K562 (cell line): ENCODE results near the gene ZNRF1. TPM values are rescaled to one million over a fixed set of nuclear protein-coding genes. Genes with fewer than 3 reads are reported as not detected.

Experiments
- ATAC-seq: fragments of 200-7000 bp; cut with Tn5 transposase; 3 replicates; pipeline ENCODE4 v1.9.1; 2020; ENCODE audit warnings: moderate library complexity
- BruUV-seq: library from RNA; stranded (reverse); fragments of 400-500 nt; replicated peaks from 2 replicates; lab custom pipeline; 2021; lab: Mats Ljungman, UMichigan
- CTCF ChIA-PET: fragments of 300-600 bp; formaldehyde crosslinking; extraction: SDS; loops from one replicate; lab custom pipeline; 2021; ENCODE audit warnings: low intra/inter-chr PET ratio; lab: Yijun Ruan, JAX
- POLR2A ChIA-PET: fragments of 300-600, 350-650 bp; sonication (Branson Sonifier 250); formaldehyde crosslinking; extraction: SDS; loops from one replicate; lab custom pipeline; 2021; ENCODE audit warnings: antibody characterized with exemption, inconsistent platforms; lab: Yijun Ruan, JAX
- DNase-seq, 4 experiments: peaks; one replicate each; pipeline versions ENCODE4 v3.0.0 to v3.0.0-alpha.2; 2011 to 2018; ENCODE audit warnings: low spot score in 3 of 4, mixed read lengths in 3 of 4; ENCODE audit errors: extremely low read depth in 1 of 4
- FAIRE-seq: peaks from 2 replicates; lab custom pipeline; 2011; peaks lifted over from hg19 to GRCh38; lab: Jason Lieb, UNC
- H2AFZ ChIP-seq: 2 replicates; pipeline ENCODE4 v1.6.0; 2011; ENCODE audit warnings: low read depth, low read length, control low read depth, inconsistent platforms
- H3K27ac ChIP-seq: fragments of 200-600 bp; 3 replicates; pipeline ENCODE4 v1.8.0; 2011; ENCODE audit warnings: low read depth, mild to moderate bottlenecking, control low read depth, inconsistent platforms, low read length, moderate library complexity, mixed read lengths; ENCODE audit errors: extremely low read depth
- H3K27me3 ChIP-seq, 2 experiments: fragments of 300-600 bp in 1 of 2; 2 replicates in 1 of 2; 3 replicates in 1 of 2; pipeline versions ENCODE4 v1.6.0 to v1.8.0; 2011; ENCODE audit warnings: inconsistent platforms in 2 of 2, low read length in 2 of 2, mild to moderate bottlenecking in 1 of 2, mixed read lengths in 1 of 2, moderate library complexity in 1 of 2; ENCODE audit not compliant: control insufficient read depth in 2 of 2, insufficient read depth in 2 of 2
- H3K36me3 ChIP-seq: fragments of 300-600 bp; 3 replicates; pipeline ENCODE4 v1.8.0; 2011; ENCODE audit warnings: mild to moderate bottlenecking, low read length, inconsistent platforms; ENCODE audit not compliant: control insufficient read depth, insufficient read depth
- H3K4me1 ChIP-seq, 2 experiments: fragments of 200-600 bp in 1 of 2; replicated peaks in 1 of 2; 2 replicates in 1 of 2; 3 replicates in 1 of 2; pipeline versions ENCODE4 v1.5.1 to v1.8.0; 2011; ENCODE audit warnings: inconsistent platforms in 2 of 2, low read length in 2 of 2, mild to moderate bottlenecking in 1 of 2, mixed read lengths in 1 of 2, moderate library complexity in 1 of 2; ENCODE audit not compliant: control insufficient read depth in 2 of 2, insufficient read depth in 2 of 2
- H3K4me2 ChIP-seq: 2 replicates; pipeline ENCODE4 v1.6.1; 2011; ENCODE audit warnings: low read length, control low read depth, inconsistent platforms, mixed read lengths; ENCODE audit not compliant: insufficient read depth
- H3K4me3 ChIP-seq: fragments of 200-600 bp; sonication (generic), shearing (Covaris generic); 2 replicates; pipeline ENCODE4 v1.5.1; 2016; ENCODE audit warnings: control low read depth, inconsistent platforms
- H3K79me2 ChIP-seq: fragments of 200-600 bp; 3 replicates; pipeline ENCODE4 v1.8.0; 2011; ENCODE audit warnings: low read length, inconsistent platforms; ENCODE audit not compliant: control insufficient read depth, insufficient read depth
- H3K9ac ChIP-seq, 2 experiments: 2 replicates each; pipeline versions ENCODE4 v1.6.0 to v1.6.1; 2011; ENCODE audit warnings: low read depth in 2 of 2, low read length in 2 of 2, control low read depth in 1 of 2, inconsistent platforms in 1 of 2, mild to moderate bottlenecking in 1 of 2, mixed read lengths in 1 of 2; ENCODE audit not compliant: insufficient read depth in 1 of 2
- H3K9me1 ChIP-seq: one replicate; pipeline ENCODE4 v1.6.0; 2011; ENCODE audit warnings: inconsistent platforms, mild to moderate bottlenecking, low read length, moderate library complexity; ENCODE audit not compliant: control insufficient read depth, insufficient read depth
- H3K9me3 ChIP-seq: replicated peaks from 2 replicates; pipeline ENCODE4 v1.5.1; 2011; ENCODE audit warnings: low read depth, low read length, inconsistent platforms; ENCODE audit not compliant: control insufficient read depth, insufficient read depth
- H4K20me1 ChIP-seq: replicated peaks from 2 replicates; pipeline ENCODE4 v1.6.1; 2011; ENCODE audit warnings: low read length, inconsistent platforms, mixed read lengths; ENCODE audit not compliant: control insufficient read depth, insufficient read depth
- ARNT ChIP-seq, 2 experiments: fragments of 450-650 bp; IDR thresholded peaks; 2 replicates each; pipeline ENCODE4 v1.6.1; 2016; ENCODE audit warnings: mild to moderate bottlenecking in 1 of 2
- C11orf30 ChIP-seq: fragments of 450-650 bp; IDR thresholded peaks from 2 replicates; pipeline ENCODE4 v1.6.1; 2016; ENCODE audit warnings: low read depth, mild to moderate bottlenecking
- CBX3 ChIP-seq, 2 experiments: IDR thresholded peaks; 1 replicate in 1 of 2; 2 replicates in 1 of 2; pipeline ENCODE4 v1.6.1; 2012; ENCODE audit warnings: inconsistent platforms in 2 of 2, low read length in 2 of 2, borderline replicate concordance in 1 of 2, control low read depth in 1 of 2
- CTBP1 ChIP-seq: fragments of 450-650 bp; IDR thresholded peaks from 2 replicates; pipeline ENCODE4 v1.6.1; 2016; ENCODE audit warnings: borderline replicate concordance
- MYC ChIP-seq, 2 experiments: fragments of 250-450 bp in 1 of 2; sonication (Bioruptor Pico) in 1 of 2; IDR thresholded peaks; 2 replicates each; pipeline versions ENCODE4 v1.5.1 to v1.6.1; 2012 to 2021; ENCODE audit warnings: low read depth in 2 of 2, borderline replicate concordance in 1 of 2, improper control_type of control experiment in 1 of 2, low read length in 1 of 2, mild to moderate bottlenecking in 1 of 2, moderate library complexity in 1 of 2
- TRIM24 ChIP-seq, 2 experiments: fragments of 450-650 bp; IDR thresholded peaks; 2 replicates each; pipeline ENCODE4 v1.6.1; 2016
- TRIM28 ChIP-seq: fragments of 450-650 bp; IDR thresholded peaks from 2 replicates; pipeline ENCODE4 v1.6.1; 2017
- ZFP1 ChIP-seq: fragments of 450-650 bp; formaldehyde crosslinking; IDR thresholded peaks from 2 replicates; pipeline ENCODE4 v1.4.0; 2020; ENCODE audit warnings: mild to moderate bottlenecking, mixed read lengths
- ZNF3 ChIP-seq: fragments of 250-450 bp; sonication (Bioruptor Pico); IDR thresholded peaks from 2 replicates; pipeline ENCODE4 v1.5.0; 2021; ENCODE audit warnings: mild to moderate bottlenecking, moderate library complexity
- ZNF316 ChIP-seq: fragments of 450-650 bp; IDR thresholded peaks from 2 replicates; pipeline ENCODE4 v1.6.1; 2016
- WGBS: fragments of 100-300 bp; shearing (Covaris generic); methylation state at CpG from one replicate; pipeline ENCODE4 v1.1.6; 2016; ENCODE audit warnings: low coverage, mixed read lengths; ENCODE audit not compliant: insufficient coverage; ENCODE audit errors: missing lambda C conversion rate; 5-methylcytosine and 5-hydroxymethylcytosine counted together
- in situ Hi-C: fragments of 300-500 bp; cut with MboI; formaldehyde crosslinking; loops from 4 replicates; pipeline ENCODE4 v1.15.0; 2018; ENCODE audit warnings: inconsistent platforms, mixed read lengths
- intact Hi-C: fragments of 100-400 bp; cut with micrococcal nuclease; formaldehyde crosslinking; loops from 2 replicates; pipeline ENCODE4 v1.14.2; 2022
- polyA plus RNA-seq, 8 experiments: library from polyadenylated mRNA; depleted of rRNA in 4 of 8; stranded (reverse) in 5 of 8; unstranded in 3 of 8; fragments of >200 nt; fragmentation: Nextera tagmentation in 2 of 8; fragmentation: Illumina TruSeq in 1 of 8; extraction: Ambion mirVana in 2 of 8; extraction: Trizol in 1 of 8; gene quantifications; 2 replicates each; pipeline versions ENCODE4 v1.2.1 to v1.2.3, GENCODE V29; 2011 to 2014; ENCODE audit warnings: inconsistent platforms in 1 of 8, missing spikeins in 1 of 8
- total RNA-seq, 7 experiments: library from RNA; depleted of rRNA in 6 of 7; stranded (reverse); fragments of >200 nt in 6 of 7; fragmentation: Illumina TruSeq in 2 of 7; extraction: Trizol in 2 of 7; gene quantifications; 2 replicates each; pipeline versions ENCODE4 v1.2.1 to v1.2.3, GENCODE V29; 2011 to 2021; ENCODE audit warnings: low replicate concordance in 1 of 7
- TF ChIP-seq, protein P1 (sequence below): fragments of 450-650 bp; IDR thresholded peaks from 2 replicates; pipeline ENCODE4 v1.6.1; 2018; ENCODE audit warnings: mild to moderate bottlenecking, low read depth; ENCODE audit not compliant: partially characterized antibody
- TF ChIP-seq, protein P2 (sequence below): fragments of 450-650 bp; IDR thresholded peaks from one replicate; pipeline ENCODE4 v1.6.1; 2018; ENCODE audit warnings: mild to moderate bottlenecking, moderate library complexity; ENCODE audit not compliant: partially characterized antibody

The ZNRF1 gene
- total and polyA plus RNA-seq, 9 of the 15 experiments (the other 6 are each of a cell fraction or from before 2014, with no cell fraction given) = 9.5 to 37.7 (median 20.0) TPM

DNA sequence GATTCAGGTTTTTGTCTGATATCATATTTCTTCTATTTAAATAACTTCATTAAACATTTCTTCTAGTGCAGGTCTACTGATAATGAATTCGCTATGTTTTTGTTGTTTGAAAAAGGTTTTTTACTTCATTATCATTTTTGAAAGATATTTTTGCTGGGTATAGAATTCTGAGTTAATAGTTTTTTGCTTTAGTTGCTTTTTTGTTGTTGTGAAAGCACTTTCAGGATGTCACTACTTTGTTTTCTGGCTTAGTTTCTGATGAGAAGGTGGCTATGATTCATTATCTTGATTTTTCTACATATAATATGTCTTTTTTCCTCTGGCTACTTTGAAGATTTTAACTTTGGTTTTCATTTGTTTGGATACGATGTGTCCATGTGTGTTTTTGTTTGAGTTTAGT is 153.0 kb downstream of the ZNRF1 start:
- FAIRE-seq = no peak
- WGBS = 18% methylated on average over 2 of the region's 2 CpGs

More for the DNA sequence above, 153.0 kb downstream of the ZNRF1 start:
- H3K4me1 ChIP-seq = peaks cover 0 to 14% of the 10 kb centered on the region in 2 experiments; a peak in 2 of 5 replicates
- DNase-seq (no peak), ATAC-seq (no peak)
- peaks cover 7% of the 10 kb centered on the region for H3K9me3 ChIP-seq
- no peak overlapping the region for H3K4me3 ChIP-seq
- H4K20me1 ChIP-seq = no peaks in the 10 kb centered on the region
- no peaks in the 10 kb centered on the region for H3K27me3 ChIP-seq
- H2AFZ ChIP-seq = no peak overlapping the region
- in situ Hi-C loops = no loop called here
- no TSS peak for BruUV-seq
- peaks cover 39% of the 10 kb centered on the region for H3K79me2 ChIP-seq
- no peaks in the 10 kb centered on the region for H3K9me1 ChIP-seq
- H3K4me2 ChIP-seq = no peak overlapping the region
- intact Hi-C loops = no loop called here
- ChIA-PET CTCF (no interaction called here), POLR2A (no interaction called here)
- H3K27ac ChIP-seq = no peak overlapping the region
- H3K9ac ChIP-seq = no peak overlapping the region
- H3K36me3 ChIP-seq = peaks cover 28% of the 10 kb centered on the region
- TF ChIP-seq CBX3 (IDR thresholded peaks at IDR 0.05; ENCODE audit: borderline replicate concordance in 1 of 2, low read length in 2 of 2) (peak in 1 of 2 experiments; percentile 25; a peak in 1 of 3 replicates), ARNT (IDR thresholded peaks at IDR 0.05) (0 out of 4 replicates have a peak, but pooled peaks of 1 of the 2 experiments have one; percentile 44), TRIM28 (0 out of 2 replicates have a peak, but pooled peaks have one; percentile 66), ZFP1 (CRISPR knock-in tag) (peak; percentile 88), ZNF316 (peak; percentile 84), TRIM24 (IDR thresholded peaks at IDR 0.05) (peak in 1 of 2 experiments; percentile 32; a peak in 2 of 4 replicates), ZNF3 (CRISPR knock-in tag) (no peak), C11orf30 (peak; percentile 60; the same call in 1 of the 2 replicates), CTBP1 (no peak), MYC (IDR thresholded peaks at IDR 0.05; ENCODE audit: low read depth, low read length) (no peak), MYC (CRISPR knock-in tag; IDR thresholded peaks at IDR 0.05; ENCODE audit: borderline replicate concordance, low read depth) (no peak)
- TF ChIP-seq, protein P1, sequence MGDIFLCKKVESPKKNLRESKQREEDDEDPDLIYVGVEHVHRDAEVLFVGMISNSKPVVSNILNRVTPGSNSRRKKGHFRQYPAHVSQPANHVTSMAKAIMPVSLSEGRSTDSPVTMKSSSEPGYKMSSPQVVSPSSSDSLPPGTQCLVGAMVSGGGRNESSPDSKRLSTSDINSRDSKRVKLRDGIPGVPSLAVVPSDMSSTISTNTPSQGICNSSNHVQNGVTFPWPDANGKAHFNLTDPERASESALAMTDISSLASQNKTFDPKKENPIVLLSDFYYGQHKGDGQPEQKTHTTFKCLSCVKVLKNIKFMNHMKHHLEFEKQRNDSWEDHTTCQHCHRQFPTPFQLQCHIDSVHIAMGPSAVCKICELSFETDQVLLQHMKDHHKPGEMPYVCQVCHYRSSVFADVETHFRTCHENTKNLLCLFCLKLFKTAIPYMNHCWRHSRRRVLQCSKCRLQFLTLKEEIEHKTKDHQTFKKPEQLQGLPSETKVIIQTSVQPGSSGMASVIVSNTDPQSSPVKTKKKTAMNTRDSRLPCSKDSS = peak; percentile 18
- TF ChIP-seq, protein P2, sequence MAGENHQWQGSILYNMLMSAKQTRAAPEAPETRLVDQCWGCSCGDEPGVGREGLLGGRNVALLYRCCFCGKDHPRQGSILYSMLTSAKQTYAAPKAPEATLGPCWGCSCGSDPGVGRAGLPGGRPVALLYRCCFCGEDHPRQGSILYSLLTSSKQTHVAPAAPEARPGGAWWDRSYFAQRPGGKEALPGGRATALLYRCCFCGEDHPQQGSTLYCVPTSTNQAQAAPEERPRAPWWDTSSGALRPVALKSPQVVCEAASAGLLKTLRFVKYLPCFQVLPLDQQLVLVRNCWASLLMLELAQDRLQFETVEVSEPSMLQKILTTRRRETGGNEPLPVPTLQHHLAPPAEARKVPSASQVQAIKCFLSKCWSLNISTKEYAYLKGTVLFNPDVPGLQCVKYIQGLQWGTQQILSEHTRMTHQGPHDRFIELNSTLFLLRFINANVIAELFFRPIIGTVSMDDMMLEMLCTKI = no peak
